Left renal cortex interstitium (tissue), 4 donors: ENCODE data around the gene LIF. TPM values are rescaled to one million over a fixed set of nuclear protein-coding genes. Genes with fewer than 3 reads are reported as not detected.
"Not testable (repeated sequence)": the region's sequence is repeated elsewhere in the genome, so short reads cannot be mapped to it uniquely, and the experiment has no call there.

ENCODE experiments used
- DNase-seq, 4 donors: peaks; one replicate each; pipeline ENCODE4 v3.0.0-alpha.2; 2013; ENCODE audit warnings: low read depth in 4 of 4, low spot score in 2 of 4, missing footprints in 1 of 4
- polyA plus RNA-seq, 4 donors: library from polyadenylated mRNA; unstranded; fragments of 120-200 nt; gene quantifications; one replicate each; pipeline ENCODE4 v1.2.1, GENCODE V29; 2013; ENCODE audit not compliant: insufficient read length in 4 of 4

Gene LIF
- polyA plus RNA-seq, 4 donors: 1.3 to 2.4 (median 2.3) TPM

DNA sequence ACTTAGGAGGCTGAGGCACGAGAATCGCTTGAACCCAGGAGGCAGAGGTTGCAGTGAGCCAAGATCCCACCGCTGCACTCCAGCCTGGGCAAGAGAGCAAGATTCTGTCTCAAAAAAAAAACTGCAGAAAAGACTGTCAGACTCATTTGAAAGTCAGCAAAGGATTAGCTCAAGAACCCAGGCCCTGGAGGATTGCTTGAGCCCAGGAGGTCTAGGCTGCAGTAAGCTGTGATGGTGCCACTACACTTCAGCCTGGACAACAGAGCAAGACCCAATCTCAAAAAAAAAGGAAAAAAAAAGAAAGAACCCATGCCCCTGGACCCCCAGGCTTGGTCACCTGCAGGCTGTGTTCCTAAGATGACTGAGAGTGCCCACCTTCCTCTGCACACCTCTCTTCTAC lies 16.2 kb downstream of the LIF start:
- no peak for DNase-seq

DNA sequence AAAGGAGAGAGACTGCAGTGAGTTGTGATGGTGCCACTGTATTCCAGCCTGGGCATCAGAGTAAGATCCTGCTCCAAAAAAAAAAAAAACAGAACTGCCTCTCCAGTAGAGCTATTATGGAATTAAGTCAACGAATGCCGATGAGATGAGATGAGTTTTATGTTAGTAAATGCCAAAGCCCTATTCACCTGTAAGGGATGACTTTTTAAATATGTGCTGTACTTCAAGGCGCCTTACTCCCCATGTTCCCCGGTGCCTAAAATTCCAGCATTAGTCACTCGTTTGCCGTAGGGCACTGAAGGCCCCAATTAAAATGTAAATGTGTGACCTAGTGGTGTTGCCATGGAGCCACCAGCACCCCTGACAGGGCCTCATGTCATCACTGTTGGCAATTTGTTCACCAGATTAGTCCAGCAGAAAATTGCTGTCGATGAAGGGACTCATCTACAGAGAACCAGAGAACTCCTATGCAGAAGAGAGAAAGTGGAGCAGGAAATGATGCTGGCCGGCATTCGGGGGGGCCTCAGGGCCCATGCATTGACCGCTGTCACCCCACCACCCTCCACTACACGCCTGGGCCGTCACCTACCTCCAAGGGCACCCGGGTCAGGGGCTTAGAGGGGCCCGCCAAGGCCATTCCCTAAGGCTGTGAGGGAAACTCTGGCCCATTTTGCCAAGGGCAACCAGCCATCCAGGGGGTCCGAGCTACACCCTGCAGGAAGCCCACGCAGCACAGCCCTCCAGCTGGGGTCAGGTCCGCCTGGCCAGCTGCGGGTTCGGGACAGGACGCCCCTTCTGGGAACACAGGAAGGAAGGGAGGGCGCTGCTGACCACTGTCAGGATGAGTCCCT lies 17.8 kb downstream of the LIF start:
- DNase-seq: no peak

DNA sequence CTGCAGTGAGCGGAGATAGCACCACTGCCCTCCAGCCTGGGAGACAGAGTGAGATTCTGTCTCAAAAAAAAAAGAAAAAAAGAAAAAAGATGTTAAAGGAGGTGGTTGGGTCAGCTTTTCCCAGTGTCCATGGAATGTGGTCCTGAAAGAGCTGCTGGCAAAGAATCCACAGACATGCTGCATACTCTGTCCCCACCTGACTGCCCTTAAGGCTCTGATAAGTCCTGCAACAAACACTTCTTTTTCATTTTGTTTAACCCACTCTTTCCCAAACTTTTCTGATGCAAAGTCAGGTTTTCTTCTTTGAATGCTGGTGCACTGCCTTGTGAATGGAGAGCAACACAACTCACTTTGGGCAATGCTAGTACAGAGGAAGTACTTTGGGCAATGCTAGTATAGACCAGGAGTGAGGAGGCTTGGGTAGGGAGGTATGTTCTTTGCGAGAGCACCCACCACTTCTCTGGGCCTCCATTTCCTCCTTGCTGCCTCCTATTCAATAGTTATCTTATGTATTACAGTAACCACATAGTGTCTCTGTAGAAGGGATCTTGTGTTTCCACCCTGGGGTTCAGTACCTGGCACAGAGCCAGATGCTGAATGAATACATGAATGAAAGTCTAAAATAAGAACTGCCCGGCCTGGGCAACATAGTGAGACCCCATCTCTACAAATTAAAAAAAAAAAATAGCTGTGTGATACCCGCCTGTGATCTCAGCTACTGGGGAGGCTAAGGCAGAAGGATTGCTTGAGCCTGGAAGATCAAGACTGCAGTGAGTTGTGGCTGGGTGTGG lies 18.9 kb downstream of the LIF start:
- DNase-seq: no peak

DNA sequence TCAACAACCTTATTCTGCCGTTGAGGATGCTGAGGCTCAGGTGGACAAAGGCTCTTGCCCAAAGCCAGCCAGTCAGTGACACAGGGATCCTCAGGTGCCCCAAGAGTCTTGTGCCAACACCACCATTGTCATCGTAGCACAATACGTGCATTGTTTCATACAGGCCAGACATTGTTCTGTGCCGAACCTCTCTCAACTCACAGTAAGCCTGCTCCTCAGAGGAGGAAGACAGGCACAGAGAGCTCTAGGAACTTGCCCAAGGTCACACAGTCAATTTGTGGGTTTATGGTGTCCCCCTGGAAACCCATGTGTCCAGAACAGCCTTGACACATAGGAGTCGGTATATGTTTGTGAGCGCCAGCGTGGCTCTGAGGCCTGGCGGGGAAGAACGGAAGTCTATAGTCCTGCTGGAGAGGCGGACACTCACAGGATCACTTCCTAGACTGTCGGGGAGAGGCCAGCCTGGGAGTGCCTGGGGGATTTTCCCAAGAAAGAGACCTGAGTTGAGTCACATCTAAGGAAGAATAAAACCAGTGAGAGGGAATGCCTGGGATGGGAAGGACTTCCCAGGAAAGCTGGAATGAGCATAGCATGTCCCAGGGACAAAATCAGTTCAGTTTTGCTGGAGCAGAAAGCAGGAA lies 20.2 kb downstream of the LIF start:
- no peak for DNase-seq

DNA sequence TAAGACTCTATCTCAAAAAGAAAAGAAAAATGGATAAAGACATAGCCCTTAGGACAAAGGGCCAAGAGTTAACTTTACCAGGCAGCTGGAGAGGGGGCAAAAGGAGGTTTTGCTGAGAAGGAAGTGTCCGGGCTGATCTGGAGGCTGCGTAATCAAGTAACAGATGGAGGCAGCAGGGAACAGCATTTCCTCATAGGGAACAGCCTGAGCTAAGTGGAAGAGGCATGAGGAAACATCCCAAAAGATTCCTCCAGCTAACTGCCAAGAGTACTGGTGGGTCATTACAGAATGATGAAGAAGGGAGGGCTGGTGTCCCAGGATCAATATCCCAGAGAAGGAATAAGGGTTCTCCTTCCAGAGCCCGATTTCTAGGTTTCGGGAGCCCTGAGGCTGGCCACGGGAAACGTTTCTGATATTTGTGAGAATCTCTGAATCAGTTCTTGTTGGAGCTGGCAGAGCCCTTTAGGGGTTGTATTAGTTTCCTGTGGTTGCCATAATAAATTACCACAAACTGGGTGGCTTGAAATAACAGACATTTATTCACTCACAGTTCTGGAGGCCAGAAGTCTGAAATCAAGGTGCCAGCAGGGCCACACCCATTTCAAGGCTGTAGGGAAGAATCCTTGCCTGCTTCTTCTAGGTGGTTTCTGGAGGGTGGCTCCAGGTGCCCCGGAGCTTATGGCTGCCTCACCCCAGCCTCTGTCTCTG lies 21.2 kb downstream of the LIF start:
- no peak for DNase-seq

DNA sequence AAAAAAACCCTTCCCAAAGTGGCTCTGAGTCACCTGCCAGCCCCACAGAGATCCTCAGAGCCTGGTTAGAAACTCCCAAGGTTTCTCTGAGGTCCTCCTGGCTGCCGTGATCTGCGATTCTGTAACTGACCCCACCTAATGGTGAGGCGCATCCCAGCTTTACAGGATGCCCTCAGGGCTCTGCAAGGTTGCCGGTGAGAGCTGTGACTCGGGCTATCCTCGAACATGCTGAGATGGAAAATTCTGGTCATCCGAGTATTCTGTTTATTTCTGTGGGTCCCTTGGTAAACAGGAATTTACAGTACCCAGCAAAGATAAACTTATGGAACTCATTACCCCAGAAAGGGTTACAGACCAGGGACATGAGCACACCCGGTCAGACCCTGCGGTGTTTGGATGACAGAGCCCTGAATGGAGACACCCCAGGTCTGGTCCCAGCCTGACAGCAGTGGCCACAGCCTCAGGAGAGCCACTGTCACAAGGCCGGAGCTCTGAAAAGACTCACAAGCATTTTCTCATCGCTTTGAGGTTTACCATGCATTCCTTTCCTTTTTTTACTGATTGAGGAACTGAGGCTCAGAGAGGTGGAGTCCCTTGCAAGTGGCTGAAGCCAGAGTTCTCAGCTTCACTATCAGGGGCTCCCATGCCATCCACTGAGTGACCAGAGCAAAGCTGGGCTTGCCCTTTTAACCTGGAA lies 22.2 kb downstream of the LIF start:
- DNase-seq: no peak

DNA sequence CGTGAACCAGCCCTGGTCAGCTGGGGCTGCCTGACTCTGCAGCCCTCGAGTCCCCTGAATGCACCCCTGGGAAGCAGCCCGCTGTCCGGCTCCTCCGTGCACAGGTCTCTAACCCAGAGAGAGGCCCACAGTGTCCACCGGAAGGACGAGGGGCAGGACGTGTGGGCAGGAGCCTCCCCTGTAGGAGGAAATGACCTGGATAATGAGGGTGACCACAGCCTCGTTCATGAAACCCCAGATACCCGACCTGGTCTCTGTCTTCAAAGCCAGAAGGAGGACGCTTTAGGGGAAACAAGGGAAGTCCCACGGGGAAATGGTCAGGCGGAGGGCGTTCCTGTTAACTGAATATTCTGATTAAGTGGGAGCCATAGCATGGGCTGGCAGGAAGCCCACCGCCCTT lies 23.3 kb downstream of the LIF start:
- DNase-seq: no peak

DNA sequence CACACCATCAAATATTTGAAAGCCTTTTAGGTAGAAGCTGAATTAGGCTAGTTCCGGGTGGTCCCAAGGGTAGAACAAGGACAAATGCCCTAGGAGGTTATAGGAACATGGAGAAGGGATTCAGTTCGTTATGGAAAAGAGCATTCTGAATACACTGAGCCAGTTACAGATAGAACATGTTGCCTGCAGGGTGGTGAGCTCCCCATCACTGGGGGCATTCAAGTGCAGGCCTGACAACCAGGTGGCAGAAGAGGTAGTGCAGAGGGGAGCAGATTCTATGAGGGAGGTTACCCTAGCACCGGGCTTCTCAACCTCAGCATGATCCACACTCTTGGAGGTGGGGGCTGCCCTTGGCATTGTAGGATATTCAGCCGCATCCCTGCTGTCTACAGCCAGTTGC lies 24.2 kb downstream of the LIF start:
- no peak for DNase-seq

DNA sequence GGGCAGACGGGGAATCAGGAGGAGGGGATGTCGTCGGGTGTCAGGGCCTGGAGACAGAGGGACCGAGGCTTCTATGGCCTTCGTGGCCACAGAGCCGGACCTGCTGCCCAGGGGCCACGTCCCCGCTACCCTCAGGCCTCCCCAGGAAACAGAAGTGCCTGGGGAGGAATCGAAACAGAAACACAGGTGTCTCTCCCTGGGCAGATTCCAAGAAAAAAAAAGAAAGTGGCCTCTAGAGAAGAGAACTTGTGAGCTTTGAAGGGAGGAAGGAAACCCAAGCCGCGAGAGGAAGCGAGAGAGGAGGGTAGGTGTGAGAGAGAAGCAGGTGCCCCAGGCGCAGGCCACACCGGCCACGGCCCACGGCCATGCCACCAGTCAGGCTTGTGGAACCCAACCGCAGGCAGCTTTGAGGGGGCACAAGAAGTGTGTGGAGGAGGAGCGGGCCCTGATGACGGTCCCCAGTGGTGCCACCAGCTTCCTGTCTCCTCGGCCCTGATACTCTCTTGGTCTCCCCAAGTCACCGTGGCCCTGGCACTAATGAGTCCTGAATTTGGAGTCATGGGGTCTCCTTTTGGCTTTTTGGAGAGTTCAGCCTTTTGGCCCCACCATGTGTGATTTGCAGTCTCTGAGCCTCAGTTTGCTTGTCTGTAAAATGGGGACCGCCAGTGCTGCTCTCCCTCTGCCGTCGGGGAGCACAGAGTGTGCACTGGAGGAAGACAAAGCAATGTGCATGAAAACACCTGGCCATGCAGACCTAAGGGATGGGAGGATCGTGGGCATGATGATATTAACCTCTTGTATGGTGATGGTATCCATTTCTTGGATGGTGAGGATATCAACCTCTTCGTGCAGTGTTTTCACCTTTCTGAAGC lies 25.2 kb downstream of the LIF start:
- DNase-seq: no peak

DNA sequence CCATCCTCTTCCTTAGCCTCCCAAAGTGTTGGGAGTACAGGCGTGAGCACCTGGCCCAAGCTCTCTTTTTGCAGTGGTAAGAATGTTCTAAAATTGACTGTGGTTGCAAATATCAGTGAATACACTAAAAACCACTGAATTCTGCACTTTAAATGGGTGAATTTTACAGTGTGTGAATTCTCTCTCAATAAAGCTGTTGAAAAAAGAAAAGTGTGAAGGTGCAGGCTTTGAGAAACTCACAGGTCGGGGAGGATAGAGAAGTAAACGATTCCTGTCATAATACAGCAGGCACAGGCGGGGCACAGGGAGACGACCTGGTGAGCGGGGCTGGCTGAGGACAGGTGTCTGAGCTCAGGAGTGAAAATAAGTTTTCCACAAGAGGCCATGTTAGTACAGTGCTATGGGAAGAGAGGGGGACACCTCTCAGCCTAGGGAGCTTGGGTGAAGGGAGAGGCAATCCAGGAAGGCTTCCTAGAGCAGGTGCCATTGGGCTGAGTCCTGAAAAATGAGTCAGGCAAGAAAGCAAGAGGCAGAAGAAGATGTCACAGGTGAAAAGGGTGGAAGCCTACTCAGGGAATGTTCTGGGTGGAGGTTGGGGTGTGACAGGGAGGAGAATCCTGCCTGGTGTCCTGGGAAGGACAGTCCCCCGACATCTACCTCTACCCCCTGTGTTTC lies 26.1 kb downstream of the LIF start:
- DNase-seq: no peak

DNA sequence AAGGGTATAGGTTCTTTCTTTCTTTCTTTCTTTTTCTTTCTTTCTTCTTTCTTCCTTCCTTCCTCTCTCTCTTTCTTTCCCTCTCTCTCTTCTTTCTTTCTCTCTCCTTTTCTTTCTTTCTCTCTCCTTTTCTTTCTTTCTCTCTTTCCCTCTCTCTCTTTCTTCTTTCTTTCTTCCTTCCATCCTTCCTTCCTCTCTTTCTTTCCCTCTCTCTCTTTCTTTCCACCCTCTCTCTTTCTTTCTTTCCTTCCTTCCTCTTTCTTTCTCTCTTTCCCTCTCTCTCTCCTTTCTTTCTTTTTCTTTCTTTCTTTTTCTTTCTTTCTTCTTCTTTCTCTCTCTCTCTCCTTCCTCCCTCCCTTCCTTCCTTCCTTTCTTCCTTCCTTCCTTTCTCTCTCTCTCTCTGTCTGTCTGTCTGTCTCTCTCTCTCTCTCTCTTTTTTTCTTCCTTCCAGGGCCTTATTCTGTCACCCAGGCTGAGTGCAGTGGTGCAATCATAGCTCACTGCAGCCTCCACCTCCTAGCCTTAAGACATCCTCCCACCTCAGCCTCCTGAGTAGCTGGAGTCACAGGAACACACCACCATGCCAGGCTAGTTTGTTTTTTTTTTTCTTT lies 26.8 kb downstream of the LIF start:
- no peak for DNase-seq

DNA sequence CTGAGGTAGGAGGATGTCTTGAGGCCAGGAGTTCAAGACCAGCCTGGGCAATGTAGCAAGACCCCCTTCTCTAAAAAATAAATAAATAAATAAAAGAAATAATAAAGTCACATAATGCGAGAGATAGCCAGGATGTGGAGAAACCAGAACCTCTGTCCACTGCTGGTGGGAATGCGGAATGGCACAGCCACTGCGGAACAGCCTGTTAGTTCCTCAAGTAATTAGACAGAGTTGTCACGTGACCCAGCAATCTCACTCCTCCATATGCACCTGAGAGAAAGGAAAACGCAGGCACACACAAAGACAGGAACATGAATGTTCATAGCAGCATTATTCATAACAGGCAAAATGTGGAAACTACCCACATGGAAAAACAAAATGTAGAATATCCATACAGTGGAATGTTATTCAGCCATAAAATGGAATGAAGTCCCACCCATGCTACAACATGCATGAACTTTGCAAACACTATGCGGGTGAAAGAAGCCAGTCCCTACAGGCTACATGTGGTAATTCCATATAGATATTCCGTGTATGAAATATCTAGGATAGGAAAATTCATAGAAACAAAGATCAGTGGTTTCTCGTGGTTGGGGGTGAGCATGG lies 27.4 kb downstream of the LIF start:
- no peak for DNase-seq

DNA sequence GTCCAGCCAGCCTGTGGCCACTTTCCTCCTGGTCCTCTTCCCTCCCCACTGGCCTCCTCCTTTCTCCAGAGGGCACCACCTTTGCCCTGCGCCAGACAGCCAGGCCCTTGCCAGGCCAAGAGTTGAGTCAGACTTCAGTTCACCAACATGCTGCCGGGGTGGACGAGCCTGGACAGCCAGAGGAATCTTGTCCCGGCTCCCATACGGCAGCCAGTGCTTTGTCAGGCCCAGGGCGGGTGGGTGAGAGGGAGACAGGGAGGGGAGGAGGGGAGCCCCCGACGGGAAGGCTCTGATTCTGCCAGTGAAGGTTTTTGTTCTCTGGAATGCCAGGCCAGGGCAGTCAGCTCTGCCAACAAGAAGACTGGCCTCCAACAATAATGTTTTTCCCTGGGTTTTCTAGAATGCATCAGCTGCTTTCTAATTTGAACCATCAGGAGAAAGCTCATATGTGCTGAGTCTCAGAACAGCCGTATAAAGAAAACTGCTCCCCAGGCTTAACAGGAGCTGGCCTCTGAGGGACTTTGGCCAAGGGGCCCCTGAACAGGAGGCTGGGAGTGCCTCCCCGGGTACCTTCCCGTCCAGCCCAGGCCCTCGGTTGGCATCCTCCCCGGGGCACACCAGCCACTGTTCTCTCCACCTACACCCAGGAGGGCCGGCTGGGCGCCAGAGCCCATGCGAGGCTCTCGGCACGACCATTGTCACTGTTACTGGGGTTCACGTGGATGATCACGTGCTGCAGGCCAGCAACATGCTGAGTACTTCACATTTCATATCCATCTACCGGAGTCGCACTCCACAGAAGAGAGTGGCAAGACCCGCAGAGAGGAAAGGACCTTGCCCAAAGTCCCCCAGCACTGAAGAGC lies 28.6 kb downstream of the LIF start:
- no peak for DNase-seq

DNA sequence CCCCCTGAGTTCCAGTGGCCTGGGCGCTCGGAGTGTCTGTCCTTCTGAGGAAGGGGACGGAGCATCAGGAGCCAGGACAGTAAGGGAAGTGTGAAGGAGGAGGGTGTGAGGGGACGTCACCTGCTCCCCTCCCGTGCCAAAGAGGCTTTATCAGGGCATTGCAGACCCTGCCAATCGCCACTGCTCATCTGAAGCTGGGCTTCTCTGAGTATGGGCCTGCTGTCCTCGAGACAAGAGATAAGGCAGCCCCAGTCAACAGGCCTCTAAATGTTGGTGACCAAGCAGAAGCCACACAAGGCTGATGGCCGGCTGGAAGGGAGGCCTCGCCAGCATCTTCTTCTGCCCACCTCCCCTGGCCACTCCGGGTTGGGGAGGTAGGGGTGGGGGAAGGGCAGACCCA lies 29.8 kb downstream of the LIF start:
- DNase-seq: no peak

DNA sequence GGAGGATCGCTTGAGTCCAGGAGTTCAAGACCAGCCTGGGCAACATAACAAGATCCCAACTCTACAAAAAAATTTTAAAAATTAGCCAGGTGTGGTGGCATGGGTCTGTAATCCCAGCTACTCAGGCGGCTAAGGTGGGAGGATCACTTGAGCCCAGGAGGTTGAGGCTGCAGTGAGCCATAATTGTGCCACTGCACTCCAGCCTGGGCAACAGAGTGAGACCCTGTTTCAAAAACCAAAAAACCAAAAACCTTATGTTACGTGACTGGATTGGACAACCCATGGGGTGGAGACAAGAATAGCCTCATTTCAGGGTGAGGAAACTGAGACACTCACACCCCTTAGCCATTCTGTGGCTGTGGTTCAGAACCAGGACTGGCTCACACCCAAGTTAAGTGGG lies 30.3 kb downstream of the LIF start:
- DNase-seq: not testable (repeated sequence)

DNA sequence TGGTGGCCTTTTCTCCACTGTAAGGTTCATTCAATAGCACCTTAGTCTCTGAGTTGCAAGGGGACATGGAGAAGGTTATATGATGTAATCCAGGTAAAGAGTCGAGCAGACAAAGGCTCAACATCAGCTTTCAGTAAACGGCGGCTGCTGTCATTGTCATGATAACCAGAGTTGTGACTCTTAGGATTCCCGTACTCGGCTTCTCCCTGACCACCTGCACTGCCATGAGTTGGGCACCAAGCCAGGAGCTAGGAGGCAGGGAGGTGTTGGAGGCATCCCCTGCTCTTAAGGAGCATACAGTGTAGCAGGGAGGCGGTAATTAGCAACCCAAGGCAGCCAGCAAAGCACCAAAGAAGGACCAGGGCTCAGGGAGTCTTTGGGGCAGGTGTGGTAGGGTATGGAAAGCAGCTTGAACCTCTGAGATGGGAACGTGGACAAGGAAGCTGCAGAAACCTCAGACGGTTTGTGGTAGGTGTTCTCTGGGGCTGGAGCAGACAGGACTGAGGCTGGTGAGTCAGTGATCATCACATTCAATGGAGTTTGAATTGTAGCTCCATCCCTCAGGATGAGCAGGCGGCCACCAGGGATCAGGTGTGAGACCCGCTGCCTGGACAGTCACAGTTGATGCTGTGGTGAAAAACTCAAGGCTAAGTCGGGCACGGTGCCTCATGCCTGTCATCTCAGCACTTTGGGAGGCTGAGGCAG lies 31.7 kb downstream of the LIF start:
- no peak for DNase-seq
